Measurements from ENCODE around the gene SLC39A7.

GRCh38 chr6:33247977-33248642, 47.4 kb downstream of the SLC39A7 start:
- TF ChIP-seq CTCF (IDR thresholded peaks at IDR 0.05) (peak; percentile 95 to 98 (median 98)), POLR2A (IDR thresholded peaks at IDR 0.05) (no peak)

Measured in thyroid gland (tissue), 4 donors.